NCI-H2196 treated with DMSO at 0.1 percent for 48 hours (cell line): ENCODE results near the gene APLP2.
"Not testable (repeated sequence)": the region's sequence is repeated elsewhere in the genome, so short reads cannot be mapped to it uniquely, and the experiment has no call there.

ENCODE experiments used
- DNase-seq: peaks from one replicate; lab custom pipeline; 2025; ENCODE audit not compliant: unreplicated experiment; lab: John Stamatoyannopoulos, UW

The APLP2 gene

GRCh38 chr11:130165601-130166456 is 96.1 kb downstream of the APLP2 start:
- no peak for DNase-seq

- DNase-seq, result peak; percentile 41
These were observed 96.7 kb downstream of the APLP2 start for GRCh38 chr11:130166457-130166784.

DNA sequence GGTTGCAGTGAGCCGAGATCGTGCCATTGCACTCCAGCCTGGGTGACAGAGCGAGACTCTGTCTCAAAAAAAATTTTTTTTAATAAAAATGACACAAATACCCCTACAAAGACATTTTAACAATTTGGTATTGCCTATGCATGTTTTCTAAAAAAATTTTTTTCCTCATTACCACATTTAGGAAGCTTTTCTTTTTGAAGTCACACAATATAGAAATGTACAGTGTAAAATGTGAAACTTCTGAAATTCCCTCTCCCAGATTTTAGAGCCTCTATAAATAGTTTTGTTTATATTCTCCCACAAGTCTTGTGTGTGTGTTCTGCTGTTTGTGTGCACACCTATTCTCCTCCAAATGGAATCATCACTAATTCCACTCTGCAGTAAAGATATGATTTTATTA is 97.5 kb downstream of the APLP2 start:
- DNase-seq, result no peak

GRCh38 chr11:130168105-130168504 is 98.4 kb downstream of the APLP2 start:
- no peak for DNase-seq

- no peak for DNase-seq
These were observed 100.7 kb downstream of the APLP2 start for GRCh38 chr11:130170345-130170744.

- DNase-seq, result no peak
These were observed 101.8 kb downstream of the APLP2 start for GRCh38 chr11:130171534-130171933.

- DNase-seq, result not testable (repeated sequence)
These were observed 102.3 kb downstream of the APLP2 start for GRCh38 chr11:130172001-130172400.

DNA sequence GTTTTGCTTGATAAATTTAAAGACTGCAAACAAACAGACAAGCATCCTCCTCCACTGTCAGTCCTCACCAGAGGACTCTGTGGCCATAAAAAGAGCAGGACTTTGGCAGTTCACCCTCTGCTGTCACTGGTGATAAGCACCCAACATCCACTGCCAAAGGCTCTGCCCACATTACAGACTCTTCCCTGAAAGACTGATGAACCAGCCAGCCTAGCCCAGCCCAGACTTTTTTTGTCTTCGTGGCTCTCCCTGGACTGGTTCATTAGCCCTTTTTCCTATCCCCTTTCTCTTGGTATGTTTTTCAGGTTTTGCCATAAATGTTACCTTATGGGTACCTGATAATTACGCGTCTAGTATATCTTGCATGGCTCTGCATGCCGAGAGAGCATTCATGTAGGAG is 104.9 kb downstream of the APLP2 start:
- no peak for DNase-seq

- DNase-seq, result no peak
These were observed 106.2 kb downstream of the APLP2 start for GRCh38 chr11:130175898-130176297.

GRCh38 chr11:130177782-130178181 is 108.1 kb downstream of the APLP2 start:
- DNase-seq, result no peak

GRCh38 chr11:130178441-130179339 is 109.0 kb downstream of the APLP2 start:
- peak; percentile 49 for DNase-seq

DNA sequence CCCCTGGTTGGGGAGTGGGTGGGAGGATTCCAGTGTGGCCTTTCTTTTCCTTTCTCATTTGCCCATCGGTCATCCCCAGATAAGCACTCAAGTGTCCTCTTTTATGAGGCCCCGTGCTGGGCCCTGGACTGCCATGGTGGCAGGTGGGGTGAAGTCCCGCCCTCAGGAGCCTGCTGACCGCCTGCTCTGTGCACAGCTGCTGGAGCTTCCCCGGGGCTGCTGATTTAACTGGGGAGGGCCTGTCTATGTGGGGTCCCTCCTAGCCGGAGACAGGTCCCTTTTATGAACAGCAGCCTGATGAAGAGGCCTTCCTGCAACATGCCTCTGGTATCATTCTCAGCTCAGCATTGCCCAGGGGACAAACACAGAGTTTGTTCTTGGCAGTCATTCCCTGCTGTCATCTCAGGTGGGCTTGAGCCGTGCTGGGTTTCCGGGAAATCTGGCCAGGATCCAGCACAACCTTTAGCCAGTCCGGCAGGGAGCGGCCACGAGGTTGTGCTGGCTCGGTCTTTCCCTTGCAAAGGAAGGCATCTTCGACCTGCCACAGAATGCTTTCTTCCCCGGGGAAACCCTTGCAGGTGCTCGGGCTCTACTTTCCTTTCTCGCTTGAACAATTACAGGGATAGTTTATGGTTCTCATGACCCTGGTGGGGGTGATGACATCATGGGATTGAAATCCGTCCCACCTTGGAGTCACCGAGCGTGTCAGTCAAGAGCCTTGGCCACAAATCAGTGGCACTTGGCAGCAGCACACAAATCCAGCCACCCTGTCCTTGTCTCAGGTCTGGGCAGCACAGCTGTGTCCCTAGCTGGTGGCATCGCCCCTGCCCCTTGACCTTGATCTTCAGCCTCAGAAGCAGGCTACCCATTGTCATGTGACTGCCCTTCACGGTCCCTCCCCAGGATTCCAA is 110.0 kb downstream of the APLP2 start:
- DNase-seq, result peak; percentile 70

DNA sequence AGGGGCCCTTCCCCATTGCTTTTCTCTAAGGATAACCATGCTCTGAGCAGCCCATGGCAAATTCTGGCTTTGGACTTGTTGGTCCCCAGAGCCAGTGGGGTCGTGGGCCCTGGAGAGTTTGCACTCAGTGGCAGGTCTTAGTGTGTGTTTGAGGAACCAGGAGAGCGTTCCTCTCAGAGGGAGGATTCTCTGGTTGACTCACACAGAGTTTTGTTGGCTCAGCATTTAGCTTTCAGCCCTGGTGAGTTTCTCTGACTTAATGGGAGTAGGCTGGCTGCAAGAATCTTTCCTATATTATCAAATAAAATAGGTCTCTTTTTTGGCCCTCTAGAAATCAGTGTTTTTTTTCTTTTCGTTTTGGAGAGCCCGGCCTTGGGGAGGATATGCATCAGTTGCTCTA is 110.8 kb downstream of the APLP2 start:
- no peak for DNase-seq

DNA sequence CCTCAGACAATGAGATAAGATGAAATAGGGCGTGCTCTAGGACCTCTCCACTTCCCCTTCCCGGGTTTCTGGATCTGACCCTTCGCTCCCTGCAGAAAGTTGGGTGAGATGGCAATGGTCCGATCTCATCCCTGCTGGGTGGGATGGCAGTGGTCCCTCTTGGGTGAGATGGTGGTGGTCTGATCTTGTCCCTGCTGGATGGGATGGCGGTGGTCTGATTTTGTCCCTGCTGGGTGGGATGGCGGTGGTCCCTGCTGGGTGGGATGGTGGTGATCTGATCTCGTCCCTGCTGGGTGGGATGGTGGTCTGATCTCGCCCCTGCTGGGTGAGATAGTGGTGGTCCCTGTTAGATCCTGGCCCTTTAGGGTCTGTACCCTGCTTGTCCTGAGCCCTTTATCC is 111.2 kb downstream of the APLP2 start:
- no peak for DNase-seq

- peak; percentile 96 for DNase-seq
These were observed 111.9 kb downstream of the APLP2 start for GRCh38 chr11:130181295-130182272.

- DNase-seq, result no peak
These were observed 114.3 kb downstream of the APLP2 start for GRCh38 chr11:130183878-130184610.

GRCh38 chr11:130187096-130187495 is 117.4 kb downstream of the APLP2 start:
- DNase-seq, result no peak

- no peak for DNase-seq
These were observed 118.4 kb downstream of the APLP2 start for GRCh38 chr11:130188047-130188446.
